Mesenchymal stem cell (in vitro differentiated cells and primary cell): ENCODE measurements around the gene PLXNC1.

ENCODE experiments used
- DNase-seq: peaks from one replicate; pipeline ENCODE4 v3.0.0-alpha.2; 2013
- H2AFZ ChIP-seq: one replicate; pipeline ENCODE4 v1.6.1; 2013; ENCODE audit warnings: low read depth, mild to moderate bottlenecking, control low read depth, inconsistent platforms, low read length, moderate library complexity
- H2AK5ac ChIP-seq: 2 replicates; pipeline ENCODE4 v1.6.1; 2013; ENCODE audit warnings: low read length, moderate library complexity, mild to moderate bottlenecking, inconsistent platforms; ENCODE audit not compliant: severe bottlenecking
- H2BK120ac ChIP-seq: one replicate; pipeline ENCODE4 v1.6.1; 2013; ENCODE audit warnings: low read depth, mild to moderate bottlenecking, inconsistent platforms, low read length, moderate library complexity
- H2BK12ac ChIP-seq, 2 experiments: one replicate each; pipeline ENCODE4 v1.6.1; 2013; ENCODE audit warnings: inconsistent platforms in 2 of 2, low read length in 2 of 2, mild to moderate bottlenecking in 2 of 2, moderate library complexity in 2 of 2, control low read depth in 1 of 2
- H2BK15ac ChIP-seq: one replicate; pipeline ENCODE4 v1.6.1; 2013; ENCODE audit warnings: mild to moderate bottlenecking, low read depth, inconsistent platforms; ENCODE audit not compliant: poor library complexity, severe bottlenecking
- H2BK5ac ChIP-seq: 2 replicates; pipeline ENCODE4 v1.6.1; 2013; ENCODE audit warnings: low read depth, mild to moderate bottlenecking, low read length, control low read depth, inconsistent platforms; ENCODE audit not compliant: poor library complexity, severe bottlenecking
- H3K14ac ChIP-seq, 2 experiments: one replicate each; pipeline ENCODE4 v1.6.1; 2013; ENCODE audit warnings: inconsistent platforms in 2 of 2, low read length in 2 of 2, control low read depth in 1 of 2, mild to moderate bottlenecking in 1 of 2, moderate library complexity in 1 of 2
- H3K18ac ChIP-seq, 2 experiments: one replicate each; pipeline ENCODE4 v1.6.1; 2013; ENCODE audit warnings: inconsistent platforms in 2 of 2, low read length in 2 of 2, control low read depth in 1 of 2, low read depth in 1 of 2, mild to moderate bottlenecking in 1 of 2
- H3K23ac ChIP-seq, 2 experiments: one replicate each; pipeline ENCODE4 v1.6.1; 2013; ENCODE audit warnings: inconsistent platforms in 2 of 2, low read length in 2 of 2, mild to moderate bottlenecking in 2 of 2, moderate library complexity in 2 of 2, control low read depth in 1 of 2
- H3K27ac ChIP-seq: 2 replicates; pipeline ENCODE4 v1.5.1; 2013; ENCODE audit warnings: mild to moderate bottlenecking, moderate library complexity, low read length, control low read depth, inconsistent platforms; ENCODE audit not compliant: poor library complexity, severe bottlenecking
- H3K27me3 ChIP-seq, 2 experiments: 2 replicates each; pipeline versions ENCODE4 v1.6.1 to v1.7.0; 2013; ENCODE audit warnings: low read length in 2 of 2, mild to moderate bottlenecking in 2 of 2, moderate library complexity in 2 of 2, control low read depth in 1 of 2, inconsistent platforms in 1 of 2; ENCODE audit not compliant: control insufficient read depth in 1 of 2, insufficient read depth in 1 of 2
- H3K36me3 ChIP-seq, 2 experiments: 2 replicates each; pipeline versions ENCODE4 v1.6.1 to v1.7.0; 2013; ENCODE audit warnings: low read length in 2 of 2, control low read depth in 1 of 2, inconsistent platforms in 1 of 2, low read depth in 1 of 2, mild to moderate bottlenecking in 1 of 2; ENCODE audit not compliant: insufficient read depth in 2 of 2, control insufficient read depth in 1 of 2
- H3K4ac ChIP-seq, 2 experiments: one replicate each; pipeline ENCODE4 v1.6.1; 2013; ENCODE audit warnings: inconsistent platforms in 2 of 2, low read length in 2 of 2, mild to moderate bottlenecking in 2 of 2, moderate library complexity in 2 of 2, control low read depth in 1 of 2, low read depth in 1 of 2
- H3K4me1 ChIP-seq: 2 replicates; pipeline ENCODE4 v1.6.1; 2013; ENCODE audit warnings: low read depth, low read length, control low read depth; ENCODE audit not compliant: control insufficient read depth, insufficient read depth
- H3K4me2 ChIP-seq: 2 replicates; pipeline ENCODE4 v1.6.1; 2013; ENCODE audit warnings: low read length, mild to moderate bottlenecking, inconsistent platforms; ENCODE audit not compliant: poor library complexity, severe bottlenecking
- H3K4me3 ChIP-seq, 2 experiments: 2 replicates each; pipeline versions ENCODE4 v1.5.1 to v1.7.0; 2013; ENCODE audit warnings: low read length in 2 of 2, mild to moderate bottlenecking in 2 of 2, control low read depth in 1 of 2, low read depth in 1 of 2; ENCODE audit not compliant: insufficient read depth in 1 of 2
- H3K79me1 ChIP-seq: replicated peaks from 2 replicates; pipeline ENCODE4 v1.6.1; 2013; ENCODE audit warnings: mild to moderate bottlenecking, control low read depth, low read length, inconsistent platforms; ENCODE audit not compliant: poor library complexity, severe bottlenecking
- H3K9ac ChIP-seq: 2 replicates; pipeline ENCODE4 v1.7.0; 2013; ENCODE audit warnings: mild to moderate bottlenecking, low read length, moderate library complexity
- H3K9me3 ChIP-seq: 2 replicates; pipeline ENCODE4 v1.7.0; 2013; ENCODE audit warnings: mild to moderate bottlenecking, low read length; ENCODE audit not compliant: control insufficient read depth
- H4K8ac ChIP-seq: one replicate; pipeline ENCODE4 v1.6.1; 2013; ENCODE audit warnings: inconsistent platforms, mild to moderate bottlenecking, low read length, moderate library complexity
- H4K91ac ChIP-seq: one replicate; pipeline ENCODE4 v1.6.1; 2013; ENCODE audit warnings: mild to moderate bottlenecking, low read length, inconsistent platforms
- WGBS: methylation state at CpG from one replicate; pipeline ENCODE4 v1.1.7; 2013; ENCODE audit warnings: mixed read lengths; 5-methylcytosine and 5-hydroxymethylcytosine counted together

PLXNC1 gene

GRCh38 chr12:94165670-94166364 is 17.4 kb downstream of the PLXNC1 start:
- H3K14ac ChIP-seq = no peak overlapping the region
- H2AFZ ChIP-seq = no peak overlapping the region
- no peak overlapping the region for H3K4me3 ChIP-seq
- 73% methylated on average over 3 of the region's 6 CpGs for WGBS
- no peak for DNase-seq
- no peak overlapping the region for H3K9ac ChIP-seq
- no peaks in the 10 kb centered on the region for H3K79me1 ChIP-seq
- H3K23ac ChIP-seq = no peak overlapping the region
- no peak overlapping the region for H2BK120ac ChIP-seq
- H2AK5ac ChIP-seq = no peak overlapping the region
- H4K91ac ChIP-seq = no peak overlapping the region
- no peak overlapping the region for H4K8ac ChIP-seq
- H3K27me3 ChIP-seq = peaks cover 0 to 23% of the 10 kb centered on the region in 2 experiments
- no peaks in the 10 kb centered on the region for H3K4me1 ChIP-seq
- no peak overlapping the region for H2BK12ac ChIP-seq
- no peak overlapping the region for H2BK5ac ChIP-seq
- H2BK15ac ChIP-seq = no peak overlapping the region
- no peaks in the 10 kb centered on the region for H3K9me3 ChIP-seq
- H3K27ac ChIP-seq = no peak overlapping the region
- H3K36me3 ChIP-seq = no peaks in the 10 kb centered on the region
- H3K4ac ChIP-seq = no peak overlapping the region
- H3K18ac ChIP-seq = no peak overlapping the region
- no peak overlapping the region for H3K4me2 ChIP-seq

GRCh38 chr12:94167071-94167755 is 18.8 kb downstream of the PLXNC1 start:
- peak overlapping the region in 1 of 2 experiments; percentile 8 for H3K14ac ChIP-seq
- H3K4me1 ChIP-seq = peaks cover 3% of the 10 kb centered on the region
- no peak overlapping the region for H3K4me3 ChIP-seq
- H2AFZ ChIP-seq = no peak overlapping the region
- no peak overlapping the region for H4K91ac ChIP-seq
- 93% methylated on average over 6 of the region's 8 CpGs for WGBS
- no peaks in the 10 kb centered on the region for H3K9me3 ChIP-seq
- H3K4me2 ChIP-seq = no peak overlapping the region
- no peak overlapping the region for H2AK5ac ChIP-seq
- H3K23ac ChIP-seq = no peak overlapping the region
- H3K27ac ChIP-seq = no peak overlapping the region
- no peak overlapping the region for H3K4ac ChIP-seq
- DNase-seq = no peak
- no peak overlapping the region for H3K9ac ChIP-seq
- H2BK15ac ChIP-seq = no peak overlapping the region
- H2BK120ac ChIP-seq = no peak overlapping the region
- H2BK5ac ChIP-seq = no peak overlapping the region
- no peak overlapping the region for H3K18ac ChIP-seq
- peaks cover 0 to 23% of the 10 kb centered on the region in 2 experiments for H3K27me3 ChIP-seq
- no peaks in the 10 kb centered on the region for H3K36me3 ChIP-seq
- H4K8ac ChIP-seq = no peak overlapping the region
- H2BK12ac ChIP-seq = peak overlapping the region in 1 of 2 experiments; percentile 52
- no peaks in the 10 kb centered on the region for H3K79me1 ChIP-seq

- Histone ChIP-seq H3K27ac (no peak overlapping the region), H2AK5ac (no peak overlapping the region), H3K9ac (no peak overlapping the region), H2BK15ac (no peak overlapping the region), H3K27me3 (peaks cover 0 to 23% of the 10 kb centered on the region in 2 experiments), H2AFZ (no peak overlapping the region), H2BK12ac (no peak overlapping the region), H3K36me3 (no peaks in the 10 kb centered on the region), H3K4me3 (no peak overlapping the region), H3K23ac (no peak overlapping the region), H2BK5ac (no peak overlapping the region), H3K14ac (no peak overlapping the region), H3K4me1 (peaks cover 3% of the 10 kb centered on the region), H3K4me2 (no peak overlapping the region), H3K18ac (peak overlapping the region in 1 of 2 experiments; percentile 14), H4K8ac (no peak overlapping the region), H3K4ac (no peak overlapping the region), H3K9me3 (no peaks in the 10 kb centered on the region), H2BK120ac (no peak overlapping the region), H3K79me1 (no peaks in the 10 kb centered on the region), H4K91ac (no peak overlapping the region)
- 27% methylated on average over 7 of the region's 9 CpGs for WGBS
- DNase-seq = no peak
Measured at GRCh38 chr12:94167756-94168416, 19.5 kb downstream of the PLXNC1 start.

- Histone ChIP-seq H2AFZ (no peak overlapping the region), H3K27me3 (peaks cover 0 to 23% of the 10 kb centered on the region in 2 experiments), H3K4me2 (no peak overlapping the region), H3K4me1 (peaks cover 4% of the 10 kb centered on the region), H3K4me3 (no peak overlapping the region), H2BK12ac (no peak overlapping the region), H2BK120ac (no peak overlapping the region), H3K9ac (no peak overlapping the region), H3K79me1 (no peaks in the 10 kb centered on the region), H3K4ac (no peak overlapping the region), H2BK15ac (no peak overlapping the region), H3K9me3 (no peaks in the 10 kb centered on the region), H2BK5ac (no peak overlapping the region), H3K23ac (no peak overlapping the region), H3K27ac (no peak overlapping the region), H3K14ac (no peak overlapping the region), H4K91ac (no peak overlapping the region), H2AK5ac (no peak overlapping the region), H4K8ac (no peak overlapping the region), H3K36me3 (no peaks in the 10 kb centered on the region), H3K18ac (no peak overlapping the region)
- DNase-seq = no peak
- WGBS = no CpG with 5 or more reads among the region's 1 CpG
Measured at GRCh38 chr12:94169495-94169894, 21.1 kb downstream of the PLXNC1 start.
